T-helper 17 cell (primary cell): Measurements from ENCODE around the gene CCNI. TPM values are rescaled to one million over a fixed set of nuclear protein-coding genes. Genes with fewer than 3 reads are reported as not detected.
"Not testable (repeated sequence)": the region's sequence is repeated elsewhere in the genome, so short reads cannot be mapped to it uniquely, and the experiment has no call there.

Source experiments
- ATAC-seq: fragments of 150-1000 bp; cut with Tn5 transposase; 2 replicates; pipeline ENCODE4 v1.10.0; 2021; ENCODE audit warnings: mild to moderate bottlenecking, moderate library complexity
- DNase-seq, 3 donors: peaks; one replicate each; pipeline versions ENCODE4 v3.0.0 to v3.0.0-alpha.2; 2020 to 2021
- H3K9me3 ChIP-seq: one replicate; pipeline ENCODE4 v1.7.0; 2013; ENCODE audit warnings: low read length, mild to moderate bottlenecking; ENCODE audit not compliant: control insufficient read depth, poor library complexity, severe bottlenecking
- H3K27ac Mint-ChIP-seq: one replicate; pipeline ENCODE4 v1.8.0; 2022; ENCODE audit warnings: mild to moderate bottlenecking, moderate library complexity, mixed read lengths
- H3K27me3 Mint-ChIP-seq: one replicate; pipeline ENCODE4 v1.8.0; 2022; ENCODE audit warnings: mixed read lengths
- H3K36me3 Mint-ChIP-seq: one replicate; pipeline ENCODE4 v1.8.0; 2022; ENCODE audit warnings: low read depth, mixed read lengths
- H3K4me1 Mint-ChIP-seq: one replicate; pipeline ENCODE4 v1.8.0; 2022; ENCODE audit warnings: mild to moderate bottlenecking, mixed read lengths
- H3K4me3 Mint-ChIP-seq: one replicate; pipeline ENCODE4 v1.8.0; 2022; ENCODE audit warnings: mild to moderate bottlenecking, moderate library complexity, mixed read lengths
- total RNA-seq, 4 donors: library from RNA in 2 of 4; stranded (reverse) in 2 of 4; gene quantifications; one replicate each; pipeline ENCODE4 v1.2.3 and lab custom pipeline; 2022 to 2026

Gene CCNI
- total RNA-seq, 2 donors from 2014 or later, result 292 to 317 TPM

DNA sequence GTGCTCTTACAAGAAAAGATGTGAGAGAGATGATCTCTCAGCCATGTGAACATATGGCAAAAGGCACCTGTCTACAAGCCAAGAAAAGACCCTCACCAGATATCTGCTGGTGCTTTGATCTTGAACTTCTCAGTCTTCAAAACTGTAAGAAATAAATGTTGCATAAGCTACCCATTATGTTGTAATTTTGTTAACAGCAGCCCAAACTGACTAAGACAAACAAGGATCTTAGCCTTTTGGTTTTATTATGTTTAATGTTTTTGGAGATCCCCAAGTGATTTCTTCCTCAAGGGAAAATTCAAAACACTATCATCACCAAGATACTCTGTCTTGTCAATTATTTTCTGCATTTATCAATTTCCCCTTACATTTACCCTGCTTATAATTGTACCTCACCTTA is 21.8 kb upstream of the CCNI start:
- ATAC-seq, result no peak
- DNase-seq, result no peak
- Mint-ChIP-seq H3K27me3 (no peaks in the 10 kb centered on the region), H3K27ac (no peak overlapping the region), H3K4me3 (no peak overlapping the region), H3K4me1 (peaks cover 22% of the 10 kb centered on the region), H3K36me3 (no peaks in the 10 kb centered on the region)
- no peaks in the 10 kb centered on the region for H3K9me3 ChIP-seq

GRCh38 chr4:77095101-77095821 is 19.5 kb upstream of the CCNI start:
- Mint-ChIP-seq H3K4me3 (no peak overlapping the region), H3K27me3 (no peaks in the 10 kb centered on the region), H3K36me3 (no peaks in the 10 kb centered on the region), H3K4me1 (peaks cover 16% of the 10 kb centered on the region), H3K27ac (no peak overlapping the region)
- no peaks in the 10 kb centered on the region for H3K9me3 ChIP-seq
- peak; percentile 99 for ATAC-seq
- peak; percentile 28 to 51 (median 41) for DNase-seq

- Mint-ChIP-seq H3K27me3 (no peaks in the 10 kb centered on the region), H3K36me3 (no peaks in the 10 kb centered on the region), H3K27ac (no peak overlapping the region), H3K4me3 (no peak overlapping the region), H3K4me1 (peaks cover 13% of the 10 kb centered on the region)
- DNase-seq, result no peak
- no peaks in the 10 kb centered on the region for H3K9me3 ChIP-seq
- ATAC-seq, result no peak
These were observed 18.7 kb upstream of the CCNI start for GRCh38 chr4:77094496-77094895.

DNA sequence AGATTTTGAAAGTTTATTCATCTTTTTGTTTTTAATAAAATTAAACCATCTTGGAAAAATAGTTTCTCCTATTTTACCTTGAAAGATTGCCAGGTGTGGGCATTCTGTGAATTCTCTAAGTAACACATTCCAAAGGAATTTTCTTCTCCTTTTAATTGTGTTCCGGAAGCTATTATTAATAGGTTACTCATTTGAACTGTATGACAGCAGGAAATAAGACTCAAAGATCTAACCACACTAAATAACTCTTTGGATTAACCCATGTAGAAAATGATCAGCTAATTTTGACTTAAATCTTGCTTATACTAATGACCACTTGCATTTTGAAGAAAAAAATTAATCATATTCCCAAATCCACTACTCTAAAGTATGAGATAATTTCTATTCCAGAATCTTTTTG is 17.6 kb upstream of the CCNI start:
- ATAC-seq (no peak), DNase-seq (no peak)
- Mint-ChIP-seq H3K4me3 (no peak overlapping the region), H3K4me1 (peaks cover 13% of the 10 kb centered on the region), H3K36me3 (peaks cover 2% of the 10 kb centered on the region), H3K27me3 (no peaks in the 10 kb centered on the region), H3K27ac (no peak overlapping the region)
- H3K9me3 ChIP-seq, result no peaks in the 10 kb centered on the region

GRCh38 chr4:77092975-77093374 is 17.2 kb upstream of the CCNI start:
- no peak for ATAC-seq
- Mint-ChIP-seq H3K4me1 (peaks cover 11% of the 10 kb centered on the region), H3K36me3 (peaks cover 2% of the 10 kb centered on the region), H3K27ac (no peak overlapping the region), H3K4me3 (no peak overlapping the region), H3K27me3 (no peaks in the 10 kb centered on the region)
- DNase-seq, result no peak
- H3K9me3 ChIP-seq, result no peaks in the 10 kb centered on the region

GRCh38 chr4:77089866-77090265 is 14.1 kb upstream of the CCNI start:
- H3K27me3 Mint-ChIP-seq, result no peaks in the 10 kb centered on the region
- peaks cover 2% of the 10 kb centered on the region for H3K36me3 Mint-ChIP-seq
- H3K4me1 Mint-ChIP-seq, result peaks cover 3% of the 10 kb centered on the region
- ATAC-seq, result no peak
- no peak overlapping the region for H3K27ac Mint-ChIP-seq
- H3K4me3 Mint-ChIP-seq, result no peak overlapping the region
- no peaks in the 10 kb centered on the region for H3K9me3 ChIP-seq
- DNase-seq, result no peak

- not testable (repeated sequence) for H3K27ac Mint-ChIP-seq, H3K36me3 Mint-ChIP-seq, H3K4me3 Mint-ChIP-seq, H3K27me3 Mint-ChIP-seq, ATAC-seq, H3K4me1 Mint-ChIP-seq, H3K9me3 ChIP-seq, DNase-seq
These were observed 11.2 kb upstream of the CCNI start for GRCh38 chr4:77087027-77087426.

- no peaks in the 10 kb centered on the region for H3K36me3 Mint-ChIP-seq
- H3K4me1 Mint-ChIP-seq, result peaks cover 3% of the 10 kb centered on the region
- no peak overlapping the region for H3K27ac Mint-ChIP-seq
- no peak for DNase-seq
- H3K27me3 Mint-ChIP-seq, result no peaks in the 10 kb centered on the region
- ATAC-seq, result no peak
- H3K4me3 Mint-ChIP-seq, result no peak overlapping the region
- H3K9me3 ChIP-seq, result no peaks in the 10 kb centered on the region
These were observed 8.3 kb upstream of the CCNI start for GRCh38 chr4:77084019-77084639.

DNA sequence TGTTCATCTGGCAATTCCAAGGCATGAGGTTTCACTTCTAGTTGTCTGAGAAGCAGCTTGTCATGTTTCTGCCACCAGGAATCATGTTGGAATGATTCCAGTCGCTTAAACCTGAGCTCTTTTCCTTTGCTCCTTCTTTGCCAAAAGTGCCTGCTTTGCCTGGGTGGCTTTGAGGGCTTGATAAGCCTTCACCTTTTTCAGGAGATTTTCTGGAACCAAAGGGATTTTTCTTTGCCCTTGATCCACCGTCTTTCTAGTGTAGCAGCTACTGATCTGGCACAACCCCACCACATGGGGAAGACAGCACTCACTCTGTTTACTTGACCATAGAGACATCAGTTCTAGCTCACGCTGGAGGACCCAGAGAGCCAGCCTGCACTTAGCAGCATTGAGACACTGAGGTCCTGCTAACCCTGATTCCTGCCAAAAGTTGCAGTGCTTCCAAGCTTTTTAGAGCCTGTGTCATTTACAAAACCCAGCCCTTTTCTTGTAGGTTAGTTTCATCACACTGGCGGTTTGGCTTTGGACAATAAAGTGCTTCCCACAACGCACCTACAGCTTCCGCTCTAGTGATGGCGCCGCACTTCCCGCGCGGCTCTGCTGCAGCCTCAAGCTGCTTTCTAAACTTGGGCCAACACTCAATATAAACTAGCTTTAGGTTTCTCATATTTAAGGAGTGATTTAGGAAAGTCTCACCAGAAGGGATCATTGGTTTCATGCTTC is 7.3 kb upstream of the CCNI start:
- ATAC-seq (no peak), DNase-seq (no peak)
- Mint-ChIP-seq H3K4me3 (no peak overlapping the region), H3K4me1 (peaks cover 5% of the 10 kb centered on the region), H3K36me3 (peaks cover 1% of the 10 kb centered on the region), H3K27me3 (no peaks in the 10 kb centered on the region), H3K27ac (no peak overlapping the region)
- no peaks in the 10 kb centered on the region for H3K9me3 ChIP-seq

GRCh38 chr4:77080806-77081205 is 5.0 kb upstream of the CCNI start:
- H3K36me3 Mint-ChIP-seq, ATAC-seq, H3K9me3 ChIP-seq, H3K27me3 Mint-ChIP-seq, DNase-seq: not testable (repeated sequence)
- H3K27ac Mint-ChIP-seq, result peak overlapping the region; percentile 66
- H3K4me3 Mint-ChIP-seq, result peak overlapping the region; percentile 45
- peaks cover 23% of the 10 kb centered on the region for H3K4me1 Mint-ChIP-seq

DNA sequence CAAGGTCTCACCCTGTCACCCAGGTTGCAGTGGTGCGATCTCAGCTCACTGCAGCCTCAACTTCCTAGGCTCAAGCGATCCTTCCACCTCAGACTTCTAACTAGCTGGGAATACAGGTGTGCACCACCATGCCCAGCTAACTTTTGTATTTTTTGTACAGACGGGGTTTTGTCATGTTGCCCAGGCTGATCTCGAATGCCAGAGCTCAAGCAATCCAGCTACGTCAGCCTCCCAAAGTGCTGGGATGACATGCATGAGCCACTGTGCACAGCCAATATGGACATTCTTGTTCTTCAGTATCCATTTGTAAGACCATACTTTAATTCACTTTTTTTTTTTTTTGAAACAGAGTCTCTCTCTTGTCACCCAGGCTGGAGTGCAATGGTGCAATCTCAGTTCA is 3.5 kb upstream of the CCNI start:
- Mint-ChIP-seq H3K27ac (no peak overlapping the region), H3K4me1 (peaks cover 26% of the 10 kb centered on the region), H3K4me3 (no peak overlapping the region), H3K36me3 (peaks cover 9% of the 10 kb centered on the region), H3K27me3 (no peaks in the 10 kb centered on the region)
- no peaks in the 10 kb centered on the region for H3K9me3 ChIP-seq
- DNase-seq, result no peak
- no peak for ATAC-seq

GRCh38 chr4:77078401-77078800 is 2.6 kb upstream of the CCNI start:
- DNase-seq (no peak), ATAC-seq (no peak)
- Mint-ChIP-seq H3K36me3 (peaks cover 9% of the 10 kb centered on the region), H3K4me1 (peaks cover 26% of the 10 kb centered on the region), H3K27ac (no peak overlapping the region), H3K27me3 (no peaks in the 10 kb centered on the region), H3K4me3 (no peak overlapping the region)
- H3K9me3 ChIP-seq, result no peaks in the 10 kb centered on the region

- no peak for ATAC-seq
- H3K27me3 Mint-ChIP-seq, result no peaks in the 10 kb centered on the region
- H3K9me3 ChIP-seq, result no peaks in the 10 kb centered on the region
- H3K4me3 Mint-ChIP-seq, result no peak overlapping the region
- H3K27ac Mint-ChIP-seq, result no peak overlapping the region
- peaks cover 29% of the 10 kb centered on the region for H3K4me1 Mint-ChIP-seq
- H3K36me3 Mint-ChIP-seq, result peaks cover 9% of the 10 kb centered on the region
- no peak for DNase-seq
These were observed 1.3 kb upstream of the CCNI start for GRCh38 chr4:77076889-77077635.
